ENCODE measurements around the gene KLHL17. TPM values are rescaled to one million over a fixed set of nuclear protein-coding genes. Genes with fewer than 3 reads are reported as not detected.

The KLHL17 gene
- total RNA-seq, 4 donors from 2014 or later, result 3.7 to 10.8 (median 6.2) TPM

- no peak for DNase-seq (ENCODE audit: extremely low spot score)
- Histone ChIP-seq H3K36me3 (peaks cover 58 to 74% (median 72%) of the 10 kb centered on the region in 4 donors), H3K4me1 (peaks cover 23 to 41% (median 30%) of the 10 kb centered on the region in 4 donors), H3K27me3 (no peaks in the 10 kb centered on the region), H3K4me3 (no peak overlapping the region), H3K9me3 (no peaks in the 10 kb centered on the region), H3K27ac (replicated peaks in 1 of 4) (no peak overlapping the region)
- TF ChIP-seq POLR2A (IDR thresholded peaks at IDR 0.05; ENCODE audit: low read depth) (no peak), CTCF (IDR thresholded peaks at IDR 0.05) (no peak), POLR2AphosphoS5 (IDR thresholded peaks at IDR 0.05) (no peak), EP300 (IDR thresholded peaks at IDR 0.05) (no peak)
- intact Hi-C loops (cut with DNase I), result no loop called here
- 84% methylated on average over 13 of the region's 13 CpGs for WGBS
Measured at GRCh38 chr1:954927-955326, 5.5 kb upstream of the KLHL17 start.

GRCh38 chr1:955474-955873, 4.9 kb upstream of the KLHL17 start:
- no peaks in the 10 kb centered on the region for H3K27me3 ChIP-seq
- peaks cover 58 to 68% (median 67%) of the 10 kb centered on the region in 4 donors for H3K36me3 ChIP-seq
- WGBS, result 71% methylated on average over 6 of the region's 6 CpGs
- no peak for DNase-seq (ENCODE audit: extremely low spot score)
- H3K4me3 ChIP-seq, result no peak overlapping the region
- H3K9me3 ChIP-seq, result no peaks in the 10 kb centered on the region
- intact Hi-C loops (cut with DNase I), result no loop called here
- no peak for TF ChIP-seq POLR2A (IDR thresholded peaks at IDR 0.05; ENCODE audit: low read depth)
- TF ChIP-seq POLR2AphosphoS5 (IDR thresholded peaks at IDR 0.05), result no peak
- TF ChIP-seq CTCF (IDR thresholded peaks at IDR 0.05), result no peak
- no peak for TF ChIP-seq EP300 (IDR thresholded peaks at IDR 0.05)
- no peak overlapping the region for H3K27ac ChIP-seq (replicated peaks in 1 of 4)
- peaks cover 25 to 45% (median 35%) of the 10 kb centered on the region in 4 donors for H3K4me1 ChIP-seq

- no peak overlapping the region for H3K4me3 ChIP-seq
- DNase-seq (ENCODE audit: extremely low spot score), result no peak
- no peaks in the 10 kb centered on the region for H3K27me3 ChIP-seq
- peaks cover 50 to 57% (median 55%) of the 10 kb centered on the region in 4 donors for H3K36me3 ChIP-seq
- no peaks in the 10 kb centered on the region for H3K9me3 ChIP-seq
- TF ChIP-seq POLR2A (IDR thresholded peaks at IDR 0.05; ENCODE audit: low read depth), result no peak
- TF ChIP-seq EP300 (IDR thresholded peaks at IDR 0.05), result no peak
- no peak for TF ChIP-seq POLR2AphosphoS5 (IDR thresholded peaks at IDR 0.05)
- no peak for TF ChIP-seq CTCF (IDR thresholded peaks at IDR 0.05)
- H3K27ac ChIP-seq (replicated peaks in 1 of 4), result no peak overlapping the region
- peaks cover 29 to 55% (median 43%) of the 10 kb centered on the region in 4 donors for H3K4me1 ChIP-seq
- intact Hi-C loops (cut with DNase I), result no loop called here
- WGBS, result 90% methylated on average over 11 of the region's 11 CpGs
Measured at GRCh38 chr1:956636-957035, 3.7 kb upstream of the KLHL17 start.

GRCh38 chr1:958823-959730, 1.3 kb upstream of the KLHL17 start, which contains the start of gene NOC2L:
NOC2L (minus strand) TSS chr1:959256; CDS start chr1:959240, 16 bp downstream.
- intact Hi-C loops (cut with DNase I), result no loop called here
- peak within 1 kb of the TSS; percentile 60 to 64 (median 60) for H3K27ac ChIP-seq (replicated peaks in 1 of 4)
- 5% methylated on average over 28 of the region's 101 CpGs for WGBS
- H3K4me1 ChIP-seq, result peaks cover 29 to 62% (median 44%) of the 10 kb centered on the region in 4 donors
- TF ChIP-seq POLR2AphosphoS5 (IDR thresholded peaks at IDR 0.05) (peak; percentile 70 to 80), CTCF (IDR thresholded peaks at IDR 0.05) (peak in 1 of 3 experiments; percentile 21), POLR2A (IDR thresholded peaks at IDR 0.05; ENCODE audit: low read depth) (no peak)
- peaks cover 29 to 54% (median 49%) of the 10 kb centered on the region in 4 donors for H3K36me3 ChIP-seq
- H3K9me3 ChIP-seq, result no peaks in the 10 kb centered on the region
- DNase-seq (ENCODE audit: extremely low spot score), result peak; percentile 99
- peak within 1 kb of the TSS; percentile 61 to 100 (median 97) for H3K4me3 ChIP-seq
- no peaks in the 10 kb centered on the region for H3K27me3 ChIP-seq
